Measurements from ENCODE around the gene LCE1D.

The LCE1D gene

GRCh38 chr1:152796421-152796820, at the start of gene LCE1D:
Gene LCE1D, plus strand, starts transcription at chr1:152796721. Its CDS starts 1,074 bp downstream, at chr1:152797795.
- no peaks in the 10 kb centered on the region for H3K36me3 ChIP-seq (ENCODE audit: insufficient read depth, insufficient read length, low read length)
- H3K4me3 ChIP-seq (ENCODE audit: insufficient read length, low read depth): no peak within 1 kb of the TSS
- no peaks in the 10 kb centered on the region for H3K9me3 ChIP-seq (ENCODE audit: insufficient read depth, low read length)
- TF ChIP-seq SUZ12 (IDR thresholded peaks at IDR 0.05; ENCODE audit: extremely low read depth, insufficient read depth, insufficient read length): no peak
- no peak for TF ChIP-seq ZNF274 (IDR thresholded peaks at IDR 0.05; ENCODE audit: low read depth, low read length)
- no peak for TF ChIP-seq YY1 (IDR thresholded peaks at IDR 0.05; ENCODE audit: insufficient read depth, insufficient read length)
- H3K9ac ChIP-seq (ENCODE audit: insufficient read length, low read depth): no peak within 1 kb of the TSS
- DNase-seq (ENCODE audit: low read depth, low spot score): no peak
- no peaks in the 10 kb centered on the region for H3K27me3 ChIP-seq (ENCODE audit: insufficient read depth, insufficient read length)
- H3K4me1 ChIP-seq (ENCODE audit: insufficient read depth, insufficient read length): peaks cover 4% of the 10 kb centered on the region

- no peak overlapping the region for H3K4me3 ChIP-seq (ENCODE audit: insufficient read length, low read depth)
- no peaks in the 10 kb centered on the region for H3K9me3 ChIP-seq (ENCODE audit: insufficient read depth, low read length)
- H3K9ac ChIP-seq (ENCODE audit: insufficient read length, low read depth): no peak overlapping the region
- TF ChIP-seq YY1 (IDR thresholded peaks at IDR 0.05; ENCODE audit: insufficient read depth, insufficient read length): no peak
- no peak for TF ChIP-seq SUZ12 (IDR thresholded peaks at IDR 0.05; ENCODE audit: extremely low read depth, insufficient read depth, insufficient read length)
- TF ChIP-seq ZNF274 (IDR thresholded peaks at IDR 0.05; ENCODE audit: low read depth, low read length): no peak
- no peaks in the 10 kb centered on the region for H3K4me1 ChIP-seq (ENCODE audit: insufficient read depth, insufficient read length)
- H3K27me3 ChIP-seq (ENCODE audit: insufficient read depth, insufficient read length): no peaks in the 10 kb centered on the region
- H3K36me3 ChIP-seq (ENCODE audit: insufficient read depth, insufficient read length, low read length): no peaks in the 10 kb centered on the region
- no peak for DNase-seq (ENCODE audit: low read depth, low spot score)
Observed at GRCh38 chr1:152747831-152748230, 48.7 kb upstream of the LCE1D start.

- no peak for DNase-seq (ENCODE audit: low read depth, low spot score)
- no peaks in the 10 kb centered on the region for H3K27me3 ChIP-seq (ENCODE audit: insufficient read depth, insufficient read length)
- no peaks in the 10 kb centered on the region for H3K4me1 ChIP-seq (ENCODE audit: insufficient read depth, insufficient read length)
- H3K4me3 ChIP-seq (ENCODE audit: insufficient read length, low read depth): no peak overlapping the region
- H3K36me3 ChIP-seq (ENCODE audit: insufficient read depth, insufficient read length, low read length): no peaks in the 10 kb centered on the region
- no peaks in the 10 kb centered on the region for H3K9me3 ChIP-seq (ENCODE audit: insufficient read depth, low read length)
- no peak overlapping the region for H3K9ac ChIP-seq (ENCODE audit: insufficient read length, low read depth)
- TF ChIP-seq YY1 (IDR thresholded peaks at IDR 0.05; ENCODE audit: insufficient read depth, insufficient read length): no peak
- no peak for TF ChIP-seq SUZ12 (IDR thresholded peaks at IDR 0.05; ENCODE audit: extremely low read depth, insufficient read depth, insufficient read length)
- TF ChIP-seq ZNF274 (IDR thresholded peaks at IDR 0.05; ENCODE audit: low read depth, low read length): no peak
Observed at GRCh38 chr1:152752225-152752624, 44.3 kb upstream of the LCE1D start.

- no peak for DNase-seq (ENCODE audit: low read depth, low spot score)
- no peak for TF ChIP-seq SUZ12 (IDR thresholded peaks at IDR 0.05; ENCODE audit: extremely low read depth, insufficient read depth, insufficient read length)
- Histone ChIP-seq H3K9me3 (ENCODE audit: insufficient read depth, low read length) (no peaks in the 10 kb centered on the region), H3K36me3 (ENCODE audit: insufficient read depth, insufficient read length, low read length) (no peaks in the 10 kb centered on the region), H3K4me1 (ENCODE audit: insufficient read depth, insufficient read length) (no peaks in the 10 kb centered on the region), H3K27me3 (ENCODE audit: insufficient read depth, insufficient read length) (no peaks in the 10 kb centered on the region), H3K4me3 (ENCODE audit: insufficient read length, low read depth) (no peak overlapping the region), H3K9ac (ENCODE audit: insufficient read length, low read depth) (no peak overlapping the region)
Observed at GRCh38 chr1:152753586-152753985, 42.9 kb upstream of the LCE1D start.

GRCh38 chr1:152756872-152757271, 39.6 kb upstream of the LCE1D start:
- TF ChIP-seq YY1 (IDR thresholded peaks at IDR 0.05; ENCODE audit: insufficient read depth, insufficient read length): no peak
- TF ChIP-seq SUZ12 (IDR thresholded peaks at IDR 0.05; ENCODE audit: extremely low read depth, insufficient read depth, insufficient read length): no peak
- TF ChIP-seq ZNF274 (IDR thresholded peaks at IDR 0.05; ENCODE audit: low read depth, low read length): no peak
- Histone ChIP-seq H3K36me3 (ENCODE audit: insufficient read depth, insufficient read length, low read length) (no peaks in the 10 kb centered on the region), H3K9me3 (ENCODE audit: insufficient read depth, low read length) (no peaks in the 10 kb centered on the region), H3K27me3 (ENCODE audit: insufficient read depth, insufficient read length) (no peaks in the 10 kb centered on the region), H3K4me1 (ENCODE audit: insufficient read depth, insufficient read length) (no peaks in the 10 kb centered on the region), H3K9ac (ENCODE audit: insufficient read length, low read depth) (no peak overlapping the region), H3K4me3 (ENCODE audit: insufficient read length, low read depth) (no peak overlapping the region)
- no peak for DNase-seq (ENCODE audit: low read depth, low spot score)

GRCh38 chr1:152757747-152758146, 38.8 kb upstream of the LCE1D start, which contains the start of gene KPRP:
Gene KPRP, plus strand, starts transcription at chr1:152758025. Its CDS starts 1,564 bp downstream, at chr1:152759589.
- no peaks in the 10 kb centered on the region for H3K27me3 ChIP-seq (ENCODE audit: insufficient read depth, insufficient read length)
- H3K4me3 ChIP-seq (ENCODE audit: insufficient read length, low read depth): no peak within 1 kb of the TSS
- no peaks in the 10 kb centered on the region for H3K9me3 ChIP-seq (ENCODE audit: insufficient read depth, low read length)
- TF ChIP-seq YY1 (IDR thresholded peaks at IDR 0.05; ENCODE audit: insufficient read depth, insufficient read length) (no peak), ZNF274 (IDR thresholded peaks at IDR 0.05; ENCODE audit: low read depth, low read length) (no peak), SUZ12 (IDR thresholded peaks at IDR 0.05; ENCODE audit: extremely low read depth, insufficient read depth, insufficient read length) (no peak)
- DNase-seq (ENCODE audit: low read depth, low spot score): no peak
- H3K36me3 ChIP-seq (ENCODE audit: insufficient read depth, insufficient read length, low read length): no peaks in the 10 kb centered on the region
- no peaks in the 10 kb centered on the region for H3K4me1 ChIP-seq (ENCODE audit: insufficient read depth, insufficient read length)
- no peak within 1 kb of the TSS for H3K9ac ChIP-seq (ENCODE audit: insufficient read length, low read depth)

GRCh38 chr1:152758636-152759035, 37.9 kb upstream of the LCE1D start:
- TF ChIP-seq YY1 (IDR thresholded peaks at IDR 0.05; ENCODE audit: insufficient read depth, insufficient read length): no peak
- no peak for TF ChIP-seq SUZ12 (IDR thresholded peaks at IDR 0.05; ENCODE audit: extremely low read depth, insufficient read depth, insufficient read length)
- TF ChIP-seq ZNF274 (IDR thresholded peaks at IDR 0.05; ENCODE audit: low read depth, low read length): no peak
- no peak for DNase-seq (ENCODE audit: low read depth, low spot score)
- Histone ChIP-seq H3K36me3 (ENCODE audit: insufficient read depth, insufficient read length, low read length) (no peaks in the 10 kb centered on the region), H3K9ac (ENCODE audit: insufficient read length, low read depth) (no peak overlapping the region), H3K4me1 (ENCODE audit: insufficient read depth, insufficient read length) (no peaks in the 10 kb centered on the region), H3K27me3 (ENCODE audit: insufficient read depth, insufficient read length) (no peaks in the 10 kb centered on the region), H3K9me3 (ENCODE audit: insufficient read depth, low read length) (no peaks in the 10 kb centered on the region), H3K4me3 (ENCODE audit: insufficient read length, low read depth) (no peak overlapping the region)
